ENCODE measurements around the gene NARS2. TPM values are rescaled to one million over a fixed set of nuclear protein-coding genes. Genes with fewer than 3 reads are reported as not detected.
"Not testable (repeated sequence)": the region's sequence is repeated elsewhere in the genome, so short reads cannot be mapped to it uniquely, and the experiment has no call there.

NARS2 gene
- total RNA-seq, 1 donor from 2014 or later: 38.7 TPM

DNA sequence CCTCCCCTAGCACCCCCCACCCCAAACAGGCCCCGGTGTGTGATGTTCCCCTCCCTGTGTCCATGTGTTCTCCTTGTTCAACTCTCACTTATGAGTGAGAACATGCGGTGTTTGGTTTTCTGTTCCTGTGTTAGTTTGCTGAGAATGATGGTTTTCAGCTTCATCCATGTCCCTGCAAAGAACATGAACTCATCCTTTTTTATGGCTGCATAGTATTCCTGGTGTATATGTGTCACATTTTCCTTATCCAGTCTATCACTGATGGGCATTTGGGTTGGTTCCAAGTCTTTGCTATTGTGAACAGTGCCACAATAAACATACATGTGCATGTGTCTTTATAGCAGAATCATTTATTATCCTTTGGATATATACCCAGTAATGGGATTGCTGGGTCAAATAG is 22.9 kb upstream of the NARS2 start:
- peaks cover 37% of the 10 kb centered on the region for H3K27me3 Mint-ChIP-seq (ENCODE audit: insufficient read depth)
- H3K9me3 Mint-ChIP-seq; H3K4me1 Mint-ChIP-seq (ENCODE audit: low read depth); DNase-seq (ENCODE audit: low spot score); intact Hi-C loops (cut with micrococcal nuclease); H3K36me3 Mint-ChIP-seq (ENCODE audit: low read depth); H3K27ac Mint-ChIP-seq; H3K4me3 Mint-ChIP-seq: not testable (repeated sequence)

DNA sequence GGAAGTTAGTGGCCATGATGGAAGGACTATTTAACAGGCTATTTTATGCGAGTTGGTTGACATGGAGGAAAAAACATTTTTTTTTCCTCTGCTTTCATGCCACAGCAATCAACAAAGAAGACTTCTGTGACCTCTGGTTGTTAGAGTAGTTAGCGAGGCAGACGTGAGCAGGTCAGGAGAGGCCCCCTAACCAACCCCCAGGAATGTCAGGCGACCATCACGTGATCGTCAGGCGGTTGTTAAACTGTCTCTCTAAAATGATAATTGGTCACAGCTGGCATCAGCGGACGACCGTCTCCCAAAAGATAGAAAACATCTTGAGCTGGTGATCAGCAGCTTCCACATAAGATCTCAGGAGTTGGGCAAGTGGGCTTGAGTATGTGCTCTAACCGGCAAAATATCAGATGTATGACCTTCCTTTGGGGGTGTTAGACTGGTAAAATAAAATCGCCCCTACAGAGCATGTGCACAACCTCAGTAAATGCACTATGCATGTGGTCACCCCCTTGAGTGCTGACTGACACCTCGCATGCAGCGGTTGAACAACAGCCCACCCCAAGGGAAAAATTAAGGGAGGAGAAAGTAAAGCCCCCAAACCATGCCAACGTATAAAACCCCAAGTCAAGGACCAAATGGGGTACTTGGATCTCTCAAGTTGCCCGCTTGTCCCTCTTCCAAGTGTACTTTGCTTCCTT is 20.9 kb upstream of the NARS2 start:
- no peaks in the 10 kb centered on the region for H3K36me3 Mint-ChIP-seq (ENCODE audit: low read depth)
- H3K4me3 Mint-ChIP-seq: no peak overlapping the region
- intact Hi-C loops (cut with micrococcal nuclease): no loop called here
- H3K9me3 Mint-ChIP-seq: no peaks in the 10 kb centered on the region
- no peaks in the 10 kb centered on the region for H3K4me1 Mint-ChIP-seq (ENCODE audit: low read depth)
- DNase-seq (ENCODE audit: low spot score): no peak
- no peak overlapping the region for H3K27ac Mint-ChIP-seq
- peaks cover 26% of the 10 kb centered on the region for H3K27me3 Mint-ChIP-seq (ENCODE audit: insufficient read depth)

DNA sequence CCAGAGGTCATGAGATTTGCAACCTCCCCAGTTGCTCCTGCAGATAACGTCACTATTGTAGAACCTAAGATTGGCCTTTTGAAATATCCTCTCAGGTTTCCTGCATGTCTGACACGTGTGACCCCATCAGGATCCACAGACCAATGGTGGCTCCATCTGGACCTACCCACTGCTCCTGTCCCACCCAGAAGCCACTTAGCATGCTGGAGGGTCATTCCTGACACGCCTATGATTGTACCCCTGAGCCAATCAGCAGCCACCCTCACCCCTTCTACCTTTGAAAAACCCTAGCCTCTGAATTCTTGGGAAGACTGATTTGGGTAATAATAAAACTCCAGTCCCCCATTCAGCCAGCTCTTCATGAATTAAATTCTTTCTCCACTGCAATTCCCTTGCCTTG is 20.1 kb upstream of the NARS2 start:
- Mint-ChIP-seq H3K36me3 (ENCODE audit: low read depth) (no peaks in the 10 kb centered on the region), H3K4me3 (no peak overlapping the region), H3K4me1 (ENCODE audit: low read depth) (no peaks in the 10 kb centered on the region), H3K9me3 (no peaks in the 10 kb centered on the region), H3K27me3 (ENCODE audit: insufficient read depth) (peaks cover 24% of the 10 kb centered on the region), H3K27ac (no peak overlapping the region)
- DNase-seq (ENCODE audit: low spot score): no peak
- intact Hi-C loops (cut with micrococcal nuclease): no loop called here

DNA sequence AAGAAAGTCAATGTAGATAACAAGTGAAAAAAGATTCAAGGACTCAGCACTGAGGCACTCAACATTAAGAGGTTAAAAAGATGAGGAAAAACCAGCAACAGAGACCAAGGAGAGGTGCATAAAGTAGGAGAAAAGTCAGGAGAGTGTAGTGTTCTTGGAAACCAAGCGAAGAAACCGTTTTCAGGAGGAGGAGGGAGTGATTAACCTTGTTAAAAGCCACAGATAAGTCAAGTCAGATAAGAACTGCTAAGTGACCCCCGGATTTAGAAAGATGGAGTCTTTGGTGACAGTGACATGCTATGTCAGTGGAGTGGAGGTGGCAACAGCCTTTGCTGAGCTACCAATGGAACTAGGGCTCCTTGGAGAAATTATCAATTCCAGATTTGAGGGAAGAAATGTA is 13.9 kb upstream of the NARS2 start:
- intact Hi-C loops (cut with micrococcal nuclease): no loop called here
- no peak overlapping the region for H3K27ac Mint-ChIP-seq
- no peak overlapping the region for H3K4me3 Mint-ChIP-seq

DNA sequence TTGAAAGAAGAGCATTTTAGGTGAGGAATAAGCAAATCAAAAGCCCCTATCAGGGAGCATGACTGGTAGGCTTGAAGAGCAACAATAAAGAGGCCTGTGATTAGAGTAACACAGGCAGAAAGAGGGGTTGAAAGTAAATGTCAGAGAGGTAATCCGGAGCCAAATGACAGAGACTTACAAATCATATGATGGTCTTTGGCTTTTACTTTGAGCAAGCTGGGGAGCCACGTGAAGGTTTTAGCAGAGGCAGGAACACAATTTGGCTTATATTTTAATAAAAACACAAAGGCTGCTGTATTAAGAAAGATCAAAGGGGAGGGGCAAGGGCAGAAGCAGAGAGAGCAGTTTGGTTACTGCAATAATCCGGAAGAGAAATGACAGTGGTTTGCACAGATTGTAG is 12.8 kb upstream of the NARS2 start:
- H3K9me3 Mint-ChIP-seq: peaks cover 18% of the 10 kb centered on the region

More for the DNA sequence above, 13.9 kb upstream of the NARS2 start:
- no peak for DNase-seq (ENCODE audit: low spot score)
- H3K36me3 Mint-ChIP-seq (ENCODE audit: low read depth): peaks cover 3% of the 10 kb centered on the region
- peaks cover 8% of the 10 kb centered on the region for H3K9me3 Mint-ChIP-seq
- peaks cover 18% of the 10 kb centered on the region for H3K27me3 Mint-ChIP-seq (ENCODE audit: insufficient read depth)
- no peaks in the 10 kb centered on the region for H3K4me1 Mint-ChIP-seq (ENCODE audit: low read depth)

DNA sequence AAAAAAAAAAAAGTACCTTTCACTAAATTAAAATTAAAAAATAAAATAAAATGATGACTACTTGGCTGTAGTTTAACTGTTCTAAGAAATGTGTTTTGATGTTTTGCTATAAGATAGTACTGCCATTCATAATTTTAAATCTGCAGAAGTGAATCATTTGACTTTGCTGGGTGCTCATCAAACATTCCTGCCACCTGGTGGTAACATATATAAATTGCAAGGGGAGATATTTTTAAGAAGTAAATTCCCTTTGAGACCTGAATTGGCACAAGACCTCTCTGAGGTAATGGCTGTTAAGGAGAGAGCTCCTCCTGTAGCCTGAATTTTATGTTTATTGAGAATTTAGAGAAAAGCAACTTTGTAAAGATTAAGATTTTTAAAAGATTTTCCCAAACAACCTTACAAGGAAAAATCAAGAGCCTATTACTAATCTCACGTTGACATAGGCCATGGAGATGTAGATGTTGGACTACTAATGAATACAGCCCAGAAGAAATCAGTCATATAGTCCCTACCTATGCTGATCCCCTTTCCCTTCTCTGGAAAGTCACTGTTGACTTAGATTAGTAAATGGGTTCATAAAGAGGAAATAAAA is 11.9 kb upstream of the NARS2 start:
- H3K27me3 Mint-ChIP-seq (ENCODE audit: insufficient read depth): peaks cover 16% of the 10 kb centered on the region
- intact Hi-C loops (cut with micrococcal nuclease): loop anchor here (1.0 kb wide), 1 partner anchor 12 kb away; the partner anchor contains the start of gene NARS2
- no peak for DNase-seq (ENCODE audit: low spot score)
- no peak overlapping the region for H3K4me3 Mint-ChIP-seq
- no peak overlapping the region for H3K27ac Mint-ChIP-seq
- peaks cover 24% of the 10 kb centered on the region for H3K9me3 Mint-ChIP-seq
- H3K4me1 Mint-ChIP-seq (ENCODE audit: low read depth): no peaks in the 10 kb centered on the region
- peaks cover 3% of the 10 kb centered on the region for H3K36me3 Mint-ChIP-seq (ENCODE audit: low read depth)

More for the DNA sequence above, 12.8 kb upstream of the NARS2 start:
- peaks cover 18% of the 10 kb centered on the region for H3K27me3 Mint-ChIP-seq (ENCODE audit: insufficient read depth)
- H3K4me3 Mint-ChIP-seq: no peak overlapping the region
- no peak for DNase-seq (ENCODE audit: low spot score)
- H3K4me1 Mint-ChIP-seq (ENCODE audit: low read depth): no peaks in the 10 kb centered on the region
- H3K36me3 Mint-ChIP-seq (ENCODE audit: low read depth): peaks cover 3% of the 10 kb centered on the region
- H3K27ac Mint-ChIP-seq: no peak overlapping the region
- intact Hi-C loops (cut with micrococcal nuclease): no loop called here

DNA sequence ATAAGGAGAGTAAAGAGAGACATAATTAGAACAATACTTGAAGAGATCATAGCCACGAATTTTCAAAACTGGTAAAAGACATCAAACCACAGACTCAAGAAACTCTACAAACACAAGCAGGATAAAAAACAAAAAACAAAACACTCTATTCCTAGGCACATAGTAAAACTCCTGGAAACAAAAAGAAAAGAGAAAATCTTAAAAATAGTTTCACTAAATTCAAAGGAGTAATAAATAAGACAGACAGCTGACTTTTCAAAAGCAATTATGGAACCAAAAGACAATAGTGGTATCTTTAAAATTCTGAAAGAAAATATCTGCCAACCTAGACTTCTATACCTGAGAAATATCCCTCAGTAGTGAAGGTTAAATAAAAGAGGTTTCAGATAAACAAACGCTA is 9.2 kb upstream of the NARS2 start:
- no peak for DNase-seq (ENCODE audit: low spot score)
- H3K27ac Mint-ChIP-seq: no peak overlapping the region
- H3K27me3 Mint-ChIP-seq (ENCODE audit: insufficient read depth): peaks cover 13% of the 10 kb centered on the region
- peaks cover 24% of the 10 kb centered on the region for H3K9me3 Mint-ChIP-seq
- H3K36me3 Mint-ChIP-seq (ENCODE audit: low read depth): peaks cover 5% of the 10 kb centered on the region
- no peak overlapping the region for H3K4me3 Mint-ChIP-seq
- no peaks in the 10 kb centered on the region for H3K4me1 Mint-ChIP-seq (ENCODE audit: low read depth)
- intact Hi-C loops (cut with micrococcal nuclease): no loop called here

DNA sequence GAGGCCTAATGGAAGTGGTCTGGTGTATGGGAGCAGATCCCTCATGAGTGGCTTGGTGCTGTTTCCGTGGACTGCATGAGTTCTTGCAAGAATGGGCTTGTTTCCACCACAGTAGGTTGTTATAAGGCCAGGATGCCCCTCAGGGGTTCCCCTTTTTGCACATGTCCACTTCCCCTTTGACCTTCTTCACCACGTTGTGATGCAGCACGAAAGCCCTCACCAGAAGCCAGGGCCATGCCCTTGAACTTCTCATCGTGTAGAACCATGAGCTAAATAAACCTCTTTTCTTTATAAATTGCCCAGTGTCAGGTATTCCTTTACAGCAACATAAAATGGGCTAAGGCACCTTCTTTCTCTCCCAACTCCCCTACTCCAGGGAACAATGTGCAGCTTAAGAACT is 2.8 kb upstream of the NARS2 start:
- H3K36me3 Mint-ChIP-seq (ENCODE audit: low read depth): peaks cover 3% of the 10 kb centered on the region
- peaks cover 28% of the 10 kb centered on the region for H3K4me1 Mint-ChIP-seq (ENCODE audit: low read depth)
- DNase-seq (ENCODE audit: low spot score): no peak
- peaks cover 7% of the 10 kb centered on the region for H3K9me3 Mint-ChIP-seq
- H3K27me3 Mint-ChIP-seq (ENCODE audit: insufficient read depth): peaks cover 7% of the 10 kb centered on the region
- no peak overlapping the region for H3K27ac Mint-ChIP-seq
- intact Hi-C loops (cut with micrococcal nuclease): no loop called here
- no peak overlapping the region for H3K4me3 Mint-ChIP-seq

DNA sequence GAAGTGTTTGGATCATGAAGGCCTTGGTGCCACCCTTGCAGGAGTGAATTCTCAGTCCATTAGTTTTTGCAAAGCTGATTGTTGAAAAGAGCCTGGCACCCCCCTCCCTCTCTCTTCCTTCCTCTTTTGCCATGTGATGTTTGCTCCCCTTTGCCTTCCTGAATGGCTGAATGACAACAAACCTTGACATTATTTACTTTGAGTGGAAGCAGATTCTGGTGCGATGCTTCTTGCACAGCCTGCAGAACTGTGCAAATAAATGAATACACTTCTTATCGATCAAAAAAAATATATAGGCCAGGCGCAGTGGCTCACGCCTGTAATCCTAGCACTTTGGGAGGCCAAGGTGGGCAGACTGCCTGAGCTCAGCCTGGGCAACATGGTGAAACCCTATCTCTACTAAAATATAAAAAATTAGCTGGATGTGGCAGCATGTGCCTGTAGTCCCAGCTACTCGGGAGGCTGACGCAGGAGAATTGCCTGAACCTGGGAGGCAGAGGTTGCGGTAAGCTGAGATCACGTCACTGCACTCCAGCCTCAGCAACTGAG is 2.0 kb upstream of the NARS2 start:
- Mint-ChIP-seq H3K27me3 (ENCODE audit: insufficient read depth) (peaks cover 7% of the 10 kb centered on the region), H3K36me3 (ENCODE audit: low read depth) (peaks cover 7% of the 10 kb centered on the region), H3K4me1 (ENCODE audit: low read depth) (peaks cover 36% of the 10 kb centered on the region), H3K4me3 (no peak overlapping the region), H3K9me3 (peaks cover 1% of the 10 kb centered on the region), H3K27ac (no peak overlapping the region)
- DNase-seq (ENCODE audit: low spot score): no peak
- intact Hi-C loops (cut with micrococcal nuclease): no loop called here

DNA sequence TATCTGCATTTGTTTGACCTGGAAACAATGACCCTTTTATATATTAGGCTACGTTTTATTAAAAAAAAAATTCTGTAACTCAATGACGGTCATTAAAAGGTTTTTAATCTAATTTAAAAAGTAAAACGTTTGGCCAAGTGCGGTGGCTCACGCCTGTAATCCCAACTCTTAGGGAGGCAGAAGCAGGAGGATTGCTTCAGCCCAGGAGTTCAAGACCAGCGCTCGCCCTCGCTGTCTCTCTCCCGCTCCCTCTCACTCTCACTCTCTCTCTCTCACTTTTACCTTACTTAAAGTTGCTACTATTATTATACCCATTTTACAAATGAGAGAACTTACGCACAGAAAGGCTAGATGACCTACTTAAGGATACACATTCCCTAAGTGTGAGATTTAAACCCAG is 814 bp upstream of the NARS2 start:
- Mint-ChIP-seq H3K4me1 (ENCODE audit: low read depth) (peaks cover 40% of the 10 kb centered on the region), H3K36me3 (ENCODE audit: low read depth) (peaks cover 12% of the 10 kb centered on the region), H3K4me3 (peak overlapping the region; percentile 90), H3K27ac (no peak overlapping the region), H3K9me3 (no peaks in the 10 kb centered on the region), H3K27me3 (ENCODE audit: insufficient read depth) (peaks cover 7% of the 10 kb centered on the region)
- DNase-seq (ENCODE audit: low spot score): no peak
- intact Hi-C loops (cut with micrococcal nuclease): no loop called here

DNA sequence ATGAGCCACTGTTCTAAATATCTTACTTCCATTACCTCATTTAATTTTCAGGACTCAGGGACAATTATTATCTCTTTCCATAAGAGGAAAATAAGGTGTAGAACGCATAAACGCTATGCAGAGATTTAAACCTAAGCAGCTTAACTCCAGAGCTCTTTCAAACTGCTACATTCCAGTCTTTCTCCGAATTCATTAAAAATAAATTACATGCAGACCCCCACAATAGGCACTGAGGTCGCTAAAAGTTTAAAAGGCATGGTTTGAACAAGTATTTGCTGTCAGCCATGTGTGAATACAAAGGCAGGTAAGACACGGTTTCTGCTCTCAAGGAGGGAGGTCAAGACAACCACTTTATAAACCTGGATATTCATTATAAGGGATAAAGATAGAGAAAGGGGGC is 983 bp downstream of the NARS2 start:
- Mint-ChIP-seq H3K4me3 (peak overlapping the region; percentile 90), H3K9me3 (no peaks in the 10 kb centered on the region), H3K27me3 (ENCODE audit: insufficient read depth) (peaks cover 7% of the 10 kb centered on the region), H3K27ac (peak overlapping the region; percentile 86), H3K36me3 (ENCODE audit: low read depth) (peaks cover 17% of the 10 kb centered on the region), H3K4me1 (ENCODE audit: low read depth) (peaks cover 40% of the 10 kb centered on the region)
- intact Hi-C loops (cut with micrococcal nuclease): loop anchor here (1.0 kb wide), 7 partner anchors 9 to 434 kb away; partner anchors contain the start of genes ALG8, GAB2, KCTD21 and USP35
- DNase-seq (ENCODE audit: low spot score): no peak

DNA sequence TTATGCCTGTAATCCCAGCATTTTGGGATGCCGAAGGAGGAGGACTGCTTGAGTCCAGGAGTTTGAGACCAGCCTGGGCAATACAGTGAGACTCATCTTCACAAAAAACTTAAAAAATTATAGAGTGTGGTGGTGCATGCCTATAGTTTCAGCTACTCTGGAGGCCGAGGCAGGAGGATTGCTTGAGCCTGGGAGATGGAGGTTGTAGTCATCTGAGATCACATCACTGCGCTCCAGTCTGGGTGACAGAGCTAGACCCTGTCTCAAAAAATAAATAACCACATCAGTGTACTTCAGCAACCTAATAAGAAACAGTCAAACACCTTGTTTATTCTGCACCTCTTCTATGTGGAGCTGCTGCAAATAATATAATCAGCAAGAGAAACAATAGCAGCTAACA is 1.4 kb downstream of the NARS2 start:
- H3K4me1 Mint-ChIP-seq (ENCODE audit: low read depth): peaks cover 40% of the 10 kb centered on the region
- no peak for DNase-seq (ENCODE audit: low spot score)
- peak overlapping the region; percentile 90 for H3K4me3 Mint-ChIP-seq
- H3K27ac Mint-ChIP-seq: peak overlapping the region; percentile 86
- intact Hi-C loops (cut with micrococcal nuclease): no loop called here
- peaks cover 7% of the 10 kb centered on the region for H3K27me3 Mint-ChIP-seq (ENCODE audit: insufficient read depth)
- H3K36me3 Mint-ChIP-seq (ENCODE audit: low read depth): peaks cover 17% of the 10 kb centered on the region
- no peaks in the 10 kb centered on the region for H3K9me3 Mint-ChIP-seq

DNA sequence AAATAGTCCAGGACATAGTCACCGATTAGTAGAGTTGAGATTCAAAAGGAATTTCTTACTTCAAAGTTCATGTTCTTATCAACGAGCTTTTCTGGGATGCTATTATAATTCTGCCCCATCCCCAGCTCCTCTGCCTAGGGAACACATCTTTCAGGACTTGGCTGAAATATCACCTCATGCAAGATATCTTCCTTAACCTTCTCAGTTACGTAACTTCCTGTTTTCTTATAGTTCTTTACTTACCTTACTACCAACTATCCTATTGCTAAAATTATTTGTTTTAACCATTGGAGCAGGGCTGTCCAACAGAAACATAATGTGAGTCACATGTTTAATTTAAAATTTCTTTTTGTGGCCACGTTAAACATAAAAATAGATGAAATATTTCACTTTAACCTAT is 2.3 kb downstream of the NARS2 start:
- no peak for DNase-seq (ENCODE audit: low spot score)
- Mint-ChIP-seq H3K27ac (no peak overlapping the region), H3K9me3 (no peaks in the 10 kb centered on the region), H3K27me3 (ENCODE audit: insufficient read depth) (peaks cover 3% of the 10 kb centered on the region), H3K4me3 (peak overlapping the region; percentile 17), H3K4me1 (ENCODE audit: low read depth) (peaks cover 40% of the 10 kb centered on the region), H3K36me3 (ENCODE audit: low read depth) (peaks cover 21% of the 10 kb centered on the region)
- intact Hi-C loops (cut with micrococcal nuclease): no loop called here

All from activated T-helper 1 cell treated with anti-CD3 and anti-CD28 coated beads, Interleukin-12 subunit alpha, Interleukin-12 subunit beta, Interleukin-2, Interleukin-4 antibody, amounts not matched to agents 30 ng/mL and 10 ng/mL and 1 ng/mL, durations not matched to agents 14 hours and 24 hours and 36 hours (primary cell).